Measurements from ENCODE around the gene PNP. TPM values are rescaled to one million over a fixed set of nuclear protein-coding genes. Genes with fewer than 3 reads are reported as not detected.

PNP gene
- total RNA-seq, 1 donor from 2014 or later = 17.0 TPM

DNA sequence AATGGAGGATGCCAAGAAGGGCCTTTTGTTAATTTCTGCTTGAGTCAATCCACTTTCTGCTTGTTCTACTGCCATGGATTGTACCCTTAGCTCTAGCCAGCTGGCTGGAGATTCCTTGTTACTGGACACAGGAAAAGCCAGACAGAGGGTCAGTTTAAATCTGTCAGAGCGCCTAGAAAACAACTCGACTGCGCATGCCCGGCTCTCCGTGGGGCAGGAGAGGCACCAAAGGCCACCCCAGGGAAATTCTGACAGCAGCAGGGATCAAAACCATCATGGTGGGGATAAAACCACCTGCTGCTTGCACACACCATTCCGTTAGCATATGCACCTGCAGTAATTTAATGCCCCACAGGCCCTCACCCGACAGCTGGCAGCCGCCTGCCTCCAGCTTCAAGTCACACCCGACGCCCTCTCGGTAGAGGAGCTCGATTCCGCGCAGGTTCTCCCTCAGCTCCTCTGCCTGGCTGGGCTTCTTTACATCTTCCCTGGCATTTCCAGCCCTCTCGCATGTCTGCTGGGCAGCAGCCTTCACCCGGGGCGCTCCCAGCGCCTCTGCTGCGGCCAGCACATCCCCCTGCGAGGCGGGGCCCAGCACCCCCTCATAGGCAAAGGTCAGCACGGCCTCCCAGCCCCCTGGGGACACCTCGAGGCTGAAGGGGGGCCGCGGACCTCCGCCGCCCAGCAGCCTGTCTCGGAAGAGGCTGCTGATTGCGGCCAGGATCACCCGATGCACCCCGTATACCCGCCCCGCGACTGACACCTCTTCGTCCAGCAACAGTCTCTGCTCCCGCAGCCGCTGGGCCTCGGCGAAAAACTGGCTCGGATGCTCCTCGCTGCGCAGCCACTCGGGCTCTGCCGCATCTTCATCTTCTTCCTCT, 34.3 kb upstream of the PNP start:
- H3K27ac Mint-ChIP-seq (ENCODE audit: unreplicated experiment) = no peak overlapping the region
- peaks cover 3% of the 10 kb centered on the region for H3K27me3 Mint-ChIP-seq (ENCODE audit: unreplicated experiment)
- no peak for DNase-seq (ENCODE audit: extremely low spot score, unreplicated experiment)
- H3K9me3 Mint-ChIP-seq (ENCODE audit: unreplicated experiment) = no peaks in the 10 kb centered on the region
- H3K36me3 Mint-ChIP-seq (ENCODE audit: unreplicated experiment) = no peaks in the 10 kb centered on the region
- H3K4me3 Mint-ChIP-seq (ENCODE audit: unreplicated experiment) = no peak overlapping the region
- peaks cover 6% of the 10 kb centered on the region for H3K4me1 Mint-ChIP-seq (ENCODE audit: unreplicated experiment)
- TF ChIP-seq CTCF (IDR thresholded peaks at IDR 0.05) = no peak

GRCh38 chr14:20435582-20436362, 33.4 kb upstream of the PNP start, which contains the start of gene KLHL33:
Gene KLHL33 (minus strand): TSS chr14:20436166. CDS start chr14:20435811, 355 bp downstream.
- no peaks in the 10 kb centered on the region for H3K36me3 Mint-ChIP-seq (ENCODE audit: unreplicated experiment)
- H3K27ac Mint-ChIP-seq (ENCODE audit: unreplicated experiment) = peak within 1 kb of the TSS; percentile 34

GRCh38 chr14:20436363-20436755, 32.8 kb upstream of the PNP start:
- TF ChIP-seq CTCF (IDR thresholded peaks at IDR 0.05) = no peak
- Mint-ChIP-seq H3K27me3 (ENCODE audit: unreplicated experiment) (peaks cover 3% of the 10 kb centered on the region), H3K4me3 (ENCODE audit: unreplicated experiment) (no peak overlapping the region), H3K27ac (ENCODE audit: unreplicated experiment) (peak overlapping the region; percentile 34), H3K4me1 (ENCODE audit: unreplicated experiment) (peaks cover 6% of the 10 kb centered on the region), H3K36me3 (ENCODE audit: unreplicated experiment) (no peaks in the 10 kb centered on the region), H3K9me3 (ENCODE audit: unreplicated experiment) (no peaks in the 10 kb centered on the region)
- no peak for DNase-seq (ENCODE audit: extremely low spot score, unreplicated experiment)

More at GRCh38 chr14:20435582-20436362, 33.4 kb upstream of the PNP start, which contains the start of gene KLHL33:
- Mint-ChIP-seq H3K9me3 (ENCODE audit: unreplicated experiment) (no peaks in the 10 kb centered on the region), H3K4me3 (ENCODE audit: unreplicated experiment) (no peak within 1 kb of the TSS), H3K4me1 (ENCODE audit: unreplicated experiment) (peaks cover 6% of the 10 kb centered on the region), H3K27me3 (ENCODE audit: unreplicated experiment) (peaks cover 3% of the 10 kb centered on the region)
- no peak for TF ChIP-seq CTCF (IDR thresholded peaks at IDR 0.05)
- DNase-seq (ENCODE audit: extremely low spot score, unreplicated experiment) = no peak

DNA sequence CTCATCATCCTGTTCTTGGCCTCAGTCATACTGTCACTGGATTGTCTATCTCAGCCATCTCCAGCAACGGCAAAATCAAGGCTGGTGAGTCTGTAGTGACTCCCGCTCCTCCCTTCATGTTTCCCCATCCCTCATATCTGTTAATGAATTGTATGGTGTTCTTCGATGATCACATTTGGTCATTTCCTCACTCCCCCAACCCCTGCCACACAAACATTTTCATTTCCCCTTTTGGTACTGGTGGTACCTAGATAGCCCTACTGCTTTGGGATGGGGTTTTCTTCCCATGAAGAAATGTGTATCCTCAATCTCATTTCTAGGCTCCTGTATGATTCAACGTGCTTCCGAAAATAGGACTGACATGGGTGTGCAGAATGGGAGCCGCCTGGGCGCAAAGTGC, 30.5 kb upstream of the PNP start:
- DNase-seq (ENCODE audit: extremely low spot score, unreplicated experiment) = no peak
- Mint-ChIP-seq H3K9me3 (ENCODE audit: unreplicated experiment) (no peaks in the 10 kb centered on the region), H3K27ac (ENCODE audit: unreplicated experiment) (no peak overlapping the region), H3K27me3 (ENCODE audit: unreplicated experiment) (peaks cover 2% of the 10 kb centered on the region), H3K36me3 (ENCODE audit: unreplicated experiment) (no peaks in the 10 kb centered on the region), H3K4me1 (ENCODE audit: unreplicated experiment) (peaks cover 6% of the 10 kb centered on the region), H3K4me3 (ENCODE audit: unreplicated experiment) (no peak overlapping the region)
- TF ChIP-seq CTCF (IDR thresholded peaks at IDR 0.05) = no peak

GRCh38 chr14:20440465-20440864, 28.7 kb upstream of the PNP start:
- DNase-seq (ENCODE audit: extremely low spot score, unreplicated experiment) = no peak
- no peak for TF ChIP-seq CTCF (IDR thresholded peaks at IDR 0.05)
- peaks cover 6% of the 10 kb centered on the region for H3K4me1 Mint-ChIP-seq (ENCODE audit: unreplicated experiment)
- H3K27me3 Mint-ChIP-seq (ENCODE audit: unreplicated experiment) = no peaks in the 10 kb centered on the region
- no peak overlapping the region for H3K27ac Mint-ChIP-seq (ENCODE audit: unreplicated experiment)
- no peaks in the 10 kb centered on the region for H3K9me3 Mint-ChIP-seq (ENCODE audit: unreplicated experiment)
- H3K4me3 Mint-ChIP-seq (ENCODE audit: unreplicated experiment) = no peak overlapping the region
- H3K36me3 Mint-ChIP-seq (ENCODE audit: unreplicated experiment) = no peaks in the 10 kb centered on the region

All from osteocyte (in vitro differentiated cells).